ENCODE results near the gene RIN3. TPM values are rescaled to one million over a fixed set of nuclear protein-coding genes. Genes with fewer than 3 reads are reported as not detected.

Gene RIN3
- polyA plus RNA-seq, 4 donors = 5.1 to 8.0 (median 6.8) TPM

DNA sequence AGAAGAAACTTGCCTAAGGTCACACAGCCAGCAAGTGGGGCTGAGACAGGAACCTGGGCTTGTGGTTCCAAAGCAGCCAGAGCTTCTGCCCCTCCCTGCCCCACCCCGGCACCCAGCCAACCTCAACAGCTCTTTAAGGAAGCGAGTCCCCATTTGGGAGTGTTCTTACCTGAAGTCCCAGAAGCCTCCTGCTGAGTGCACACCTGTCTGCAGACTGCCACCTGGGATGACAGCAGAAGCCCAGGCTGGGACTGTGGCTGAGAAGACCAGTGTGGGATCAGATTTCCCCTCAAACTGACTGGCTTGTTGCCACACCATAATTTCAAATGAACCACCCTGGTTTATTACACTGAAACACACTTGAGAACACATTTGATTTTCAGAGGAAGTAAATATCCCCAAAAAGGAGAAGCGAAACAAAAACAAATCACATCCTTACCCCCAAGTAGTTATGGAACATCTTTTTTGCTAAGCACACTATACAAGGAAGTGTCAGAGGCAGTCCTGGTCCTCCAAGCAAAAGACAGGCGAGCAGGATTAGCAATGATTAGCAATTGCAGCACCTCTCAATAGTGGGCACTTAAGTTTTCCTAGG lies 6.3 kb upstream of the RIN3 start:
- no peak for DNase-seq (ENCODE audit: low read depth in 4 of 4, low spot score in 3 of 4)

DNA sequence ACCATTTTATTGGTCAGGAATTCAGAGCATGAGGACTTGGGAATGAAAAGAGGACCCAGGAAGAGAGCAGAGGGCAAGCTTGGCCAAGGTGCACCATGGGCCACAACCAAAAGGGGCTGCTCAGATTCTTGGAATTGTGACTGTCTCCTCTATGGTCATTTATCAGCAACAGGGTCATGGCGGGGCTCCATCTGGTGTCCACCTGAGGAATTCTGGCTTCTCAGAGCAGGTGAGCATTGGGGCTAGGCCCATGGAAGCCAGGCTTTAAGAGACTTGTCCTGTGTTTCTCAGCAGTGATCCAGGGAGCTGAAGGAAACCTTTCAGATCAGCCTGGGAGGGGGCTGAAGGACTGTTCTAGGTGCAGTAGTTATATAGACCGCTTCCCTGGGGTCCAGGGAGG lies 2.6 kb upstream of the RIN3 start:
- no peak for DNase-seq (ENCODE audit: low read depth in 4 of 4, low spot score in 3 of 4)

DNA sequence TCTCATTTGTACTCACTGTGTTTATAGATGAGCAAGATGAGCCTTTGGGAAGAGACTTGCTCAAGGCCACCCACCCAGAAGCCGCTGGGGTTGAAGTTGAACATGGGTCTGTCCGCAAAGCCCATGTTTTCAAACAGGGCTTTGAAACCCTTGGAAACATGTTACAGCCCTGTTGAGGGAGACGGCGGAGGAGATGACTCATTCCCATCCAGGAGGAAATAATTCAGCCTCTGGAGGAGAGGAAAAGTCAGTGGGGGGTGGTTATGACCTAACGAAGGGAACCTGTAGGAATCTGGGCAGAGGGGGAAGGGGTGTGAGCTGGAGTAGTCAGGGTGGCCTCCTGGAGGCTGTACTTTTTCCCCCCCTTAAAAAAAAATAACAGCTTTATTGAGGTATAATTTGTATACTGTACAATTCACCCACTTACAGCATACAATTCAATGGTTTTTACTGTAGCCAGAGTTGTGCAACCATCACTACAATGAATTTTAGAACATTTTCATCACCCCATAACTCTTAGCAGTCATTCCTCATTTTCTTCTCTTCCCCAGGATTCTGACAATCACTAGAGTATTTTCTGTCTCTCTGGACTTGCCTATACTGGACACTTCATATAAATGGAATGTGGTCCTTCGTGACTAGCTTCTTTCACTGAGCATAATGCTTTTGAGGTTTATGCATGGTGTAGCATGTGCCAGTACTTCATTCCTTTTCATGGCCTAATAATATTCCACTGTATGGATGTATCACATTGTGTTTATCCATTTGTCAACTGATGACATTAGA lies 1.9 kb upstream of the RIN3 start:
- DNase-seq (ENCODE audit: low read depth in 4 of 4, low spot score in 3 of 4) = no peak

DNA sequence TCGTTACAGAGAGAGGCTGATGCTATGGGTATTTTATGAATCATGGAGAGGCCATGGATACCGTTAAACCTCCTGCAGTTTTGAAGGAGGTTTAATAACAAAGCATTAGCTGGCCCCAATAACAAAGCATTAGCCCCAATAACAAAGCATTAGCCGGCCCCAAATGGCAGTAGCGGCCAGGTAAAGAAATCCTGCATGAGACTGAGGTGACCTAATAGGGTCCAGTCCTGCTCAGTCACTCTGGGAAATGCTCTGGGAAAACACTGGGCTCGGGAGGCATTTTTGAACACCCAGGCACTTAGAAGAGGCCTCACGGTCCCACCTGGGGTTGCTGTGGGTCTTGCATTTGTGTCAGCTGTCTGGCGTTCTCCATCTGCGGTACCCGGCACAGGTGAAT lies 776 bp upstream of the RIN3 start:
- no peak for DNase-seq (ENCODE audit: low read depth in 4 of 4, low spot score in 3 of 4)

DNA sequence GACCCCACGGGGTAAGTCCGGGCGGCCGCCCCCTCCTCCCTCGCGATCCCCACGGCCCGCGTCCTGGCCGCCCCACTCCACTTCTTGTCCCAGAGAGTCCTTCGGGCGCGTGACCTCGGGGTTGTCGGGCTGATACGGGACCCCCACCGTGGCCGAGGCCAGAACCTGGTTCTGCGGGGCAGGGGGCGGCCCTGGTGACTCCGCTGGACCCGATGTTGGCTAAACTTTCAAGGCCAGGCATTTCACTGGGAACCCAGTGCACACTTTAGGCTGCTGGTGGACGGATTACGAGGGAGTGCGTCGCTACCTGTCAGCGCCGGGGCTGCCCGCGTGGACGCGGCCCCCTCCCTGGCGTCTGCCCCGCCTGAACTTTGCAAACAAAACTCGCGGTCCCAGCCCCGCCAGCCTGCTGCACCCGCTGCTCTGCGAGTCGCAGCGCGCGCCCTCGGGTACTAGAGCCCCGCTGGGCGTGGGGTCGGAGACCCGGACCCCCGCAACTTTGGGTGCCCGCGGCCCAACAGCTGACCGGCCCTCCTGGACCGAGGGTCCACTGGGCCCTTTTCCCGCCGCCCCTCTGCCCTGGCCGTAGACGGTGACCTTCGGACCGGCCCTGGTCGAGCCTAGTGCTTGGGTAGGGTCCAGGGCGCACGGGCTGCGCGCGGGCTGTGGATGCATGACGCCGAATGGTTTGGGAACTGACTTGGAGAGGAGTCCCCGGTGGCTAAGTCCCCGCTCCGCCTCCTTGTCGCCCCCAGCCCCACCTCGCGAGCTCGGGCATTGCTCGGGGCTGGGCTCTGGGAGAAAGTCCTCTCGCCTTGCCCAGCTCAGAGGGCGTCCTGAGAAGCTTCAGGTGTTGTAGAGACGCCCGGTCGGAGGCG lies 624 bp downstream of the RIN3 start:
- peak in 1 of 4 donors; percentile 18 for DNase-seq (ENCODE audit: low read depth in 4 of 4, low spot score in 3 of 4)

DNA sequence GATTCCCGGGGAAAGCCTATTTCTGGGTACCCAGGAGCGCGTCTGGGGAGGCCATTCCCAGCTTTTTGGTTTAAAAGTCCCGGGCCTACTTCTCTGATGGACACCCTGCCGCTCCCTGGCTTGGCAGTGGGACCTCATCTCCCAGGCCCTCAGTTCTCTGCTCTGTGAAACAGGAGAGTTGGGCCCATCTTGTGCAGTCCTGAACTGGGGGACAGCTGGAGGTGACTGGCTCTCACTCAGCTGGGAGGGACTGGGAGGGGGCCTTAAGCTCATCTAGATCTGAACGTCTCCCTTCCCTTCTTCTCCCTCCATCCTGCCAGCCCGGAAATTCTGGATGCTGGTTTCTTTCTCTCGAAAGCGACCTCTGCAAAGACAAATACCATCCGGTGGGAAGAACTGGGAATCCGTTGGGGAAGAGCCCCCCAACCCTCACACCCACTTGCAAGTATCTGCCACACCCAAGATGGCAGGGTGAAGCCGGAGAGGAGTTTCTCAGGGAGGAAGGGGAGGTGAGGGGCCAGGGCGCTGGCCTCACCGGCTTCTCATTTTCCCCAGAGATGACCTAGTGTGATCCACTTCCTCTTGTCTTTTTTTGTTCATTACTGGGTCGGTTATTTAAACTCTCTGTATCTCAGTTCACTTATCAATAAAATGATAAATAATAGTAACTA lies 1.4 kb downstream of the RIN3 start:
- DNase-seq (ENCODE audit: low read depth in 4 of 4, low spot score in 3 of 4) = no peak

DNA sequence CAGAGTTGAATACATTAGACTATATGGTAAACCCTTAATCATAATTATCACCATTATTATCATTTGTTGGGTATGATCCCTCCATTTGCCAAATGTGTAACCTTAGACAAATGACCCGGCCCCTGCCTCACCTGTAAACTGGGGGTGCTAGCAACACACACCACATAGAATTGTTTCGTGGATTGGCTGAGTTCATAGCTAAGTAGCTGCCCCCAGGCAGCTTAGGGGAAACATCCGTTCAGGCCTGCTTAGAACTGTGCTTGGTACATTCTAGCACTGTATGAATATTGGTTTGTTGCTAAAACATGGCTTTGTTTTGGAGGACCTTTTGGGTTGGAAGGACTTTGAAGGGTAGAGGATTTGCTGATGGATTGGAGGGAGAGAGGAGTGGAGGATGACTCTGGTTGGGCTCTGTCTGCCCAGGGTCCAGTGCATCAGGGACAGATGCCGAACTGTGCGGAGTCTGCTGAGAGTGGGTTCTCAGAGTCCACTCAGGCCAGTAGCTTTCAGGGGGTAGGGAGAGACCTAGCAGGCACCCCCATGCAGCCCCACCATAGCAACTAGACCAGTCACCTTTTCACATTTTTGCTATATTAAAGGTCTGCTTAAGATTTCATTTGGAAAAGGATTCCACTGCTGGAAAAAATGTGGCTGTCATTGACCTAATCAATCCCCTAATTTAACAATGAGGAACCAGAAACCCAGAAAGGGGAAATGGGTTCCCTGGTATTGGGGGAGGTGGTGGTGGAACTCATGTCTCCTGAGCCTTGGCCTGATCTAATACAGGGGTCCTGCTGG lies 2.2 kb downstream of the RIN3 start:
- no peak for DNase-seq (ENCODE audit: low read depth in 4 of 4, low spot score in 3 of 4)

DNA sequence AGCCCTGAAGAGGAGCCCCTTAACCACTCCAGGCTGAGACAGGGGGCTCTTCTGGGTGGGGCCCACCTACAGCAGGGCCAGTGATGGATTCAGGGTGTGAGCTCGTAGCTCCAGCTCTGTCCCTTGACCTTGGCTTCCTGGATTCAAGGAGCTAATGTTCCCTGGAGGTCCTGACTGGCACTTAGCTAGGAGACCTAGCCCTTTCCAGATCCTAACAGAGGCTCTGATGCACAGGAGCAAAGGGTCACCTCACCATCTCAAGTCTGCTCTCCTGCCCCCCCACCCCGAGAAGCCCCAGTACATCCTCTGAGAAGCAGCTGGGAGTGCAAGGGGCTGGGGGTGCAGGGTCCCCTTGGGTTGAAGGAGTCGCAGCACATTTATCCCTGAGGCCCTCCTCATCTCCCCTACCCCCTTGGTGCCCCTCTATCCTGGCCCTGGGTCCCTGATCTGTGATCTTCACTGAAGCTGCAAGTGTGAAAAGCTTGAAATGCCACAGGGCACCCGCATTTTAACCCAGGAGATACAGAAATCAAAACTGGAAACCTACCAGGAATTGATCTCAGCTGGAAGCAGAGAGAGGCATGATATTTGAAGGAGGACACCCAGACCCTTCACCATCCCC lies 2.9 kb downstream of the RIN3 start:
- DNase-seq (ENCODE audit: low read depth in 4 of 4, low spot score in 3 of 4) = no peak

DNA sequence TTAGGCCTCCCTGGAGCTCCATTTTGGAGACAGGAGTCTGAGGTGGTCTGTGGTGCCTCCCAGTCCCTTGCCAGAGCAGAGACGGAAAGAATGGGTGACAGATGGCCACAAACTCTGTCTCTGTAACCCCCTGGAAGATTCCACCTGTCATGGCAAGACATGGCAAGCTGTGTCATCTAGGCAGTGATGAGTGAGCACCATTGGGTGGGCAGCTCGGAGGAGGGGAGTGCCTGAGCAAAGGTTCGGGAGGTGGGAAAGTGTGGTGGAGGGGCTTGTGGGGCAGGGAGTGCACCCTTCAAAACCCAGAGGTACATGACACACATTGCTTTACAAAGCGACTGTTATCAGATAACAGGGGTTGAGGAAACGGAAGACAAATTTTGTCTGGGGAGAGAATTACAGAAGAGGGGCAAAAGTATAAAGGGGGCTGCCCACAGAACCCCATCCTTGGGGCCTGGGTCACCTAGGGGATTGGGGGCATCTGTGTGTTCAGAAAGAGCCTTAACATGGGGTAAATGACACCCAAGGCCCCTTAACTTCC lies 3.5 kb downstream of the RIN3 start:
- DNase-seq (ENCODE audit: low read depth in 4 of 4, low spot score in 3 of 4) = no peak

DNA sequence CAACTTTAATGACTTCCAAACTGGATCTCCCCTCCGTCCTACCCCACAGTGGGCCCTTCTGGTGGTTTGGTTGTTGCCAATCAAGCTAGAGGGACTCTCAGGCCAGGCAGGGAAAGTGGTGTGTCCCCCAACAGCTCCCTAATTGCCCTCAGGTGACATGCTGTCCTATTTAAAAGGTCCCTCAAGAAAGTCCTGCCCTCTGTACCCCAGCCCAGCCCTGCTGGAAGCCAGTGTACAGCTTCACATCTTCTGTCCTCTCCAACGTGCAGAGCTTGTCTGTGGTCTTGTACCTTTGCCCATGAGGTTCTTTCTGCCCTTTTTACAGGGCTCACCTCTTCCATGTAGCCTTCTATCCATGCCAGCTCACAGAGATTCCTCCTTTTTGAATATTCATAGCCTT lies 4.2 kb downstream of the RIN3 start:
- DNase-seq (ENCODE audit: low read depth in 4 of 4, low spot score in 3 of 4) = no peak

DNA sequence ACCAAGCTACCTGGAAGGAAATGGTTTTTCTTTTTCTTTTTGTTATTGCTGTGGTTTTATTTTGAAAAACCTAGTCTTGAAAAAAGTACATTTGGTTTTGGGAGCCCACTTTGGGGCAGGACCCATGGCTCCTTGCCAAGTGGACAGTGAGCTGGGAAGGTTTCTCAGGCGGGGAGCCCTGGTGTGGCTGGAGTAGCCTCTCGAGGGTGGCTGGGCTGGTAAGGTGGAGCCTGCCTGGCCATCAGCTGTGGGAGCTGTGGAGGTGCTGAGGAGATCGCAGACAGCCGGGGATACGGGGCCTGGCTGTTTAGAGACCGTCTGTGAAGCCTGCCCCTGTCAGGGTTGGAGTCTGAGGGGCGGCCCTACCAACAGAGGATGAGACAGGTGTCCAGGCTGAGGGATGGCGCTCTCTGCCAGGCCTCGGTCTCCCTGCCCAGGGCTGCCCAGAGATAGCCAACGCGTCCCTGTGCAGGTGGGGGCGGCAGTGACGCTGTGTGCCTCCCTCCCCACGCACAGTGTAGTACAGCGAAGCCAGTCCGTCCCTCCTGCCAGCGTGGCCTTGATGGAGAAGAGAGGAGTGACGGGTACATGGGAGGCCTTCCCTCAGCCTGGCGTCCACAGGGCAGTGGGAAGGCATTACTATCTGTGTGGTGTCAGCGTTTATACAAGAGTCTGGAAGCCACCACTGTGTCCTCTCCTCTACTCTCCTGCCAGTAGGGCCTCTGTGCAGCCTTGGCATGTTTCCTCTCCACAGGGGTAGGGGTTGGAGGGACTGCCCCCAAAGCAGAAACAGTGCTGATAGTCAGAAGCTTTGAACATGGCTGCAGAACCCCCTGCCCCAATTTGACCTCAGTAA lies 5.9 kb downstream of the RIN3 start:
- no peak for DNase-seq (ENCODE audit: low read depth in 4 of 4, low spot score in 3 of 4)

DNA sequence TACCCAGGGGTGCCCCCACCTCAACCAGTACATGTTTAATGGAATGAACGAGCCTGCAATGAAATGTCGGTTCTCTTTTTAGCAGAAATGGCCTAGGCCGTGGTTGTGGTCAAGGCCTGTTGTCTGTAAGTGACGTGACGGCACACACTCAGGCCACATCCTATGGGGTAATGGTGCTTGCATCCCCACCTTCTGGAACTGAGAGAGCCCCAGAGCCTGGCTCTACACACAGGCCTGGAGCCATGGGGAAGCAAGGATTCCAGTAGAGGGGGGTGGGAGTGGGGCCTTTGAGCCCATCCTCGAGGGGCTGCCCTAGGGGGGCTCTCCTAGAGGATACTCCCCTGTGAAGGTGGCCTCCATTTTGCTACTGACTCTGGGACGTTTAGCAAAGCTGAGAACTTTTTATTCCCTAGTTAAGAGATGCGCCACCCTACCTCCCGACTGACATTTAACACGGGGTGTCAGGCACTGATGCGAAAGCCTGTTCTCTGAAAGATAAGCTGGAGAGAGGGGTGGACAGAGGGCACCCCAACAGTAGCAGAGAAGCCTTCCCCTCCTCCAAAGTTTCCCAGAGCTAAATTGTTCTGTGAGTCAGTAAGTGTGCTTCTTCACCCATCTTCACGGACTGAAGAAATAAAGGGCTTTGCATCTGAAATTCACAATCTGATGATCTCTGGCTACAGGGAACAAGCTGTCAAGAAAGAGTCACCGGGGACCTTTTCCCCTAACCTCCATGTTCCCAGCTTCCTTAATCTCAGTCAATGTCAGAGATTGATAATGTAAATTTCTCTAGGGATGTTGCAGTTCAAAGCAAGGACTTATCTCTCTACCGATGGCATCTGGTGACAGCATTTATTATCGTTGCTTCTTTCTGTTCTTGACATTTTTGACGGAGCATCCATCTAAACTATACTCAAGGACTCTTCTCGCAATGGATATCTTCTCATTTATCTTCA lies 6.8 kb downstream of the RIN3 start:
- DNase-seq (ENCODE audit: low read depth in 4 of 4, low spot score in 3 of 4) = no peak

DNA sequence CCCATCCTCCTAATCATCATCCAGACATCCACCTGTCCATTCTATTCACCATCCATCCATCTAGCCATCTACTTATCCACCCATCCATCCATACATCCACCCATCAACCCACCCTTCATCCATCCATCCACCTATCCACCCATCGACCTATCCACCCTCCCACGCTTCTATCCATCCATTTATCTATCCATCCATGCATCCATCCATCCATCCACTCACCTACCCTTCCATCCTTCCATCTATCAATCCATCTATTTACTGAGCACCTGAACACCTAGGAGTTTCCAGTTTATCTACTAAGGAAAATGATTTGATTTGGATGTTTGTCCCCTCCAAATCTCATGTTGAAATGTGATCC lies 7.5 kb downstream of the RIN3 start:
- no peak for DNase-seq (ENCODE audit: low read depth in 4 of 4, low spot score in 3 of 4)

DNA sequence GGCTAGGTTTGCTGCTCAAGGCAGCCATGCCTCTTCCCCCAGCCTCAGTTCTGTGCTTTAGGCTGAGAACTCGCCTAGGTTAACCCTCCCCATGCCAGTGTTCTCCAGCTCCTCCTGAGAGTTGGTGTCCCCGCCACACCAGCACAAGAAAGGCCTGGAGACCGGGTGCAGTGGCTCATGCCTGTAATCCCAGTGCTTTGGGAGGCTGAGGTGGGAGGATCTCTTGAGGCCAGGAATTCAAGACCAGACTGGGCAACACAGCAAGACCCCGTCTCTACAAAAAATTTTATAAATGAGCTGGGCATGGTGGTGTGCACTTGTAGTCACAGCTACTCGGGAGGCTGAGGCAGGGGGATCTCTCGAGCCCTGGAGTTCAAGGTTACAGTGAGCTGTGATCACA lies 10.2 kb downstream of the RIN3 start:
- no peak for DNase-seq (ENCODE audit: low read depth in 4 of 4, low spot score in 3 of 4)

DNA sequence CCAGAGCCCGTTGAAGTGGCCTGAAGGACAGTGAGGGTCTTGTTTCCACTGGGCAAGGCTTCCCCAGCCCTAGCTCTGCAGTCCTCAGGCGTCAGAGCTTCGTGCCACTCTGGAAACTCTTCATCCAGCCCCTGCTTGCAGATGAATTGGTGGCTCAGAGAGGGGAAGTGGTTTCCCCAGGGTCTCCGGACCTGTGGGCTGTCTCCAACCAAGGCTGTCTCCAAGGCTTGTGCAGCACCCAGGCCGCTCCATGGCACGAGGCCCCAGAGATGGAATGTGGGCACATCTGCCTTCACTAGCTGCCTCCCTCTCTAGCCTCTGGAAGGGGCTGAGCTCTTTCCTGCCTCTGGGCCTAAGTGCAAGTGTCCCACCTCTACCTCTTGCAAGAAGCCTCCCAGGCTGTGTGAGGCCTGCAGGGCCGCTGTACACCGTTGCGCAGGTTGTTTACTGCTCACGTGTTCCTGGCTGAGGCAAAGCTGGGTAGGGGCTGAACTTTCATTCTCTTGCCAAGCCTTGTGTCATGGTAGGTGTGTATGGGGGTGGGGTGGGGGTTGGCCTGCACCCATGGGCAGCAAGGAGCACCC lies 11.1 kb downstream of the RIN3 start:
- DNase-seq (ENCODE audit: low read depth in 4 of 4, low spot score in 3 of 4) = no peak

DNA sequence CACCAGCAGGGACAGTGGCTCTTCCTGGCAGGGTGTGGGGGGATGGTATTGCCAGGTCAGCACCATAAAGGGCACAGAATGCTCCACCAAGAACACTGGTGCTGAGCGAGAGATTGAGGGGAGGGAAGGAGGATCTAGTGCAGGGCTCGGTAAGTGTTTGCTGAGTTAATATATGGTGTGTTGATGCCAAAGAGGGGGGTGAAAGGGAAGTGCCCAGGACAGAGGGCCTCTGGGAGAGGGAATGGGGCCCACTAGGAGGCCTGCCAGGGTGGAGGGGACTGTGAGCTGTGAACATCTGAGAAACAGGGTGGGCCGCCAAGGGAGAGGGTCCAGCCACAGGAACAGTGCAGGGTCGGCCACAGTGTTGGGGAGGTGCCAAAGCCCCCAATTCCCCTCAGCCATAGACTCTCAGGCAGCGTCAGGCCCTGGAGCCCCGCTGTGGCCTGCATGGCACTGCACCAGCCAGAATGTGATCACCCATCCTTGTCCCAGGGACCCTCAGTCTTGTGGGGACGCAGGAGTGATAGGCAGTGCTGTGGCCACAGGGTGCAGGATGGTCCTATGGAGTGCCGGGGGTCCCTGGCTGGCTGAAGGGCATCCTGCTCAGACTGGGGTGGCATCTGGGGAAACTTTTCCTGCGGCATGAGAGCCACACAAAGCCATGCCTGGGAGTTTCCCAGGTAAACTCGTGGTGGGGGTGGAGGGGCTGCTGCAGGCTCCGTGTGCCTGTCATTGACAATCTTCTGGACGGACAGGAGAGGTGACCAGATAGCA lies 11.9 kb downstream of the RIN3 start:
- no peak for DNase-seq (ENCODE audit: low read depth in 4 of 4, low spot score in 3 of 4)

Data from left renal pelvis (tissue), 4 donors.